H7 (cell line): ENCODE measurements around the gene CNTNAP2. TPM values are rescaled to one million over a fixed set of nuclear protein-coding genes. Genes with fewer than 3 reads are reported as not detected.

Experiments used
- DNase-seq: peaks from one replicate; pipeline ENCODE4 v3.0.0; 2012
- H3K27me3 ChIP-seq: 2 replicates; pipeline ENCODE4 v1.6.0; 2011; ENCODE audit warnings: mild to moderate bottlenecking, low read length; ENCODE audit not compliant: control insufficient read depth, insufficient read depth
- H3K36me3 ChIP-seq: replicated peaks from 2 replicates; pipeline ENCODE4 v1.5.1; 2011; ENCODE audit warnings: low read length; ENCODE audit not compliant: control insufficient read depth, insufficient read depth
- H3K4me3 ChIP-seq: 2 replicates; pipeline ENCODE4 v1.5.1; 2011; ENCODE audit warnings: low read depth, mild to moderate bottlenecking, control low read depth, low read length, moderate library complexity; ENCODE audit not compliant: insufficient read depth
- total RNA-seq: library from RNA; depleted of rRNA; stranded (reverse); fragments of >200 nt; shearing (Covaris generic); gene quantifications from 2 replicates; pipeline ENCODE4 v1.2.3, GENCODE V29; 2014

Gene CNTNAP2
- total RNA-seq, 1 experiment from 2014 or later: 109 TPM

DNA sequence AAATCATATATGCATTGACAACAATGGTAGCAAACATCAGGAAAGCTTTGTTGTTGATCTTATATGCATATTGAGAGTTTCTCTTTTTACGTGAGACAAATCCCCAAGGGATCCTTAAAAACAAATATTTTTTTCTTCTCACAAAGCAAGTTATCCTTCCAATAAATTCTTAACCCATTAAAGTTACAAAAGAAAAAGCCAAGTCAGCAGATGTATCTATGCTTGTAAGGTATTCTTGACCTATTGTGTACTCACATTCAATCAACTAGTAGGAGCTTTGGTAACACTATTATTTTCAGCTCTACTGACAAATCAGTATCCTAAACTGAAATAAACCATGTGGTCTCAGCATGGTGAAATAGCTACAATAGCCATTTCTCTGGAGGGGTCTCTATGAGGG lies 586.3 kb downstream of the CNTNAP2 start:
- H3K27me3 ChIP-seq: no peaks in the 10 kb centered on the region
- no peak for DNase-seq

DNA sequence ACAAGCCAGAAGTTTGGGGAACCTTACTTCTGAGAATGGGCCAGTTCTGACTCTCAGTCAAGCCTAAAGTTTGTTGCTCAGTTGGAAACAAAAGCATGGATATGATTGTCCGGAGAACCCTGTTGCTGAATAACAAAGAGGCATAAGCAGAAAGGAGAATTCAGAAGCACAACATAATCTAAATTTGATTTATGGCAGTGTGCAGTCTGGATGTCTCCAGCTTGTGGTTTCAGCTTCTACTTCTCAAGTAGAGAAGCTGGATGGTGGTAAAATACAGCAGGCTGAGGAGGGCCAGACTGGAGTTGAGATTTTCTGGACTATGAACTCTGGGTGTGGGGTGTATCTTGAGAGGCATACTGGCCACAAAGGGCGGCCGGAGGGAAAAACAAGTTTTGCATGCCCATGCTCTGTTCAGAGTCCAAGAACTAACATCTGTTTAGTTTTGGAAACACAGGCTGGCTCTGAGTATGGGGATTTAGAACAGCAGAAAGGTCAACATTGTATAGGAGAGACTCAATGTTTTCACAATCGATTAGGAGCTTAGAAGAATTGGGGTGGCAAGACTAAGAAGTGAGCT lies 592.9 kb downstream of the CNTNAP2 start:
- H3K27me3 ChIP-seq: no peaks in the 10 kb centered on the region
- no peak for DNase-seq
- no peaks in the 10 kb centered on the region for H3K36me3 ChIP-seq
- H3K4me3 ChIP-seq: no peak overlapping the region

More for the DNA sequence above, 586.3 kb downstream of the CNTNAP2 start:
- no peak overlapping the region for H3K4me3 ChIP-seq
- H3K36me3 ChIP-seq: no peaks in the 10 kb centered on the region

GRCh38 chr7:146713205-146713604 lies 596.6 kb downstream of the CNTNAP2 start:
- Histone ChIP-seq H3K27me3 (no peaks in the 10 kb centered on the region), H3K4me3 (no peak overlapping the region), H3K36me3 (no peaks in the 10 kb centered on the region)
- no peak for DNase-seq

DNA sequence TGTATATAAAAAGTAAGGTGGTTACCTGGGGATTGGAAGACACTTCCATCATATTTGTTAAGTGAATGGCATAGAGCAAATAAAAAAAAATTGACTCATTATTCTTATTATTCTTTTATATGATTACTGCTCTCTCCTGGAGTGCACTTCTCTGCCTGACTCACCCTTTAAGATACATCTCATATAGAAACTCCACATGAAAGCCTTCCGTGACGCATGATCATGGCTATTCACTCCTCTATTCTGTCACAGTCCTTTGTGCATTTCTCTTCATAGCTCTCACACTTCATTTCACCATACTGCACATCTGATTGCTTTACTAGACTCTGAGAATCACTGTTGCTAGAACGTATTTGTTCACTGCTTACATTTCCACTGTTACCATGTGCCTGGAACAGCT lies 597.3 kb downstream of the CNTNAP2 start:
- Histone ChIP-seq H3K4me3 (no peak overlapping the region), H3K36me3 (no peaks in the 10 kb centered on the region), H3K27me3 (no peaks in the 10 kb centered on the region)
- no peak for DNase-seq

DNA sequence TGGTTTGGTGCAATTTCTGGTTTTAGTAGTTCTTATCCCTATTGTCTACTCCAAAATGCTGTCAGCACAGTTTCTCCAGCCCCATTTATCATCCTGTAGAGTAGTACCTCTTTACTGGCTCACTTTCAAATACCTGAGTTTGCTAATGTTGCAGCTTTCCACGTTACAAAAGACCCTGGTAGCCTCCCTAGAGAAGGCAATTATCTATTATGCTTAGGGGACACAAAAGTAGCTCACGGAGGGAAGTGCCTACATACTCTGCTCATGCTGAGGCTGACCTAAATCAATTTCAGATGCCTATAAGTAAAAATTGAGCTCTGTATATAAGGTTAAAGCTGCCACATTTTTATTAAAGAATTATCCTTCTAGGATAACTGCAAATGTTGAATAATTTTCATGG lies 603.6 kb downstream of the CNTNAP2 start:
- Histone ChIP-seq H3K27me3 (no peaks in the 10 kb centered on the region), H3K4me3 (no peak overlapping the region), H3K36me3 (no peaks in the 10 kb centered on the region)
- DNase-seq: no peak

DNA sequence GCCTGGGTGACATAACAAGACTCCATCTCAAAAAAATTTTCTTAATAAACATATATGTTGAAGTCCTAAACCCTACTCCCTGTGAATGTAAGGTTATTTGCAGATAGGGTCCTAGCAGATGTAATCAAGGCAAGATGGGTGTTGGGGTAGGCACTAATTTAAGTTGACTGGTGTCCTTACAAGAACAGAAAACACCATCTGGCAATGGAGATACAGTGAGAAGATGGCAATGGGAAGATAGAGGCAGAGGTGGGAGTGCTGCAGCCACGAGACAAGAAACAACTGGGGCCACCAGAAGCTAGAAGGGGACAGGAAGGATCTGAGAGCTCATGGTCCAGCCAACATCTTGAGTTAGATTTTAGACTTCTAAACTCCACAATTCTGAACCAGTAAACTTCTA lies 606.4 kb downstream of the CNTNAP2 start:
- Histone ChIP-seq H3K4me3 (no peak overlapping the region), H3K27me3 (no peaks in the 10 kb centered on the region), H3K36me3 (no peaks in the 10 kb centered on the region)
- no peak for DNase-seq

- Histone ChIP-seq H3K4me3 (no peak overlapping the region), H3K27me3 (no peaks in the 10 kb centered on the region), H3K36me3 (no peaks in the 10 kb centered on the region)
- no peak for DNase-seq
These were observed 608.9 kb downstream of the CNTNAP2 start for GRCh38 chr7:146725520-146725919.

GRCh38 chr7:146728141-146728540 lies 611.5 kb downstream of the CNTNAP2 start:
- no peak for DNase-seq
- Histone ChIP-seq H3K4me3 (no peak overlapping the region), H3K27me3 (no peaks in the 10 kb centered on the region), H3K36me3 (no peaks in the 10 kb centered on the region)

DNA sequence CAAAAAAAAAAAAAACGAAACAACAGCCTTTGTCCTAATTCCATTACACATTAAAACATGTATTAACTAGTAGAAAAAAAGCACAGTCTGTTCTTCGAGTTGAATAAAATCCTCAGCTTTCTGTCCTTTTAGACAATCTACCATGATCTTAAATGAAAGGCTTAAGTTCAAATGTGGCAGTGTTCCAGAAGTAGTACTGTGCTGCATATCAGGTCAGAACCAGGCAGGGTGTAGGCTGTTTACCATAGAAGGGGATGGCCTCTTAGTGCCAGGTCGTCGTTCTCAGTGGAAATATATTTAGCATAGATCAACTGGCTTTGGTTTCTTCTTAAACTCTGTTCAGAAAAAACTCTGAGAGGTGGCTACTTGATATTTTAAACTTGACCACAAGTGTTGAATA lies 612.0 kb downstream of the CNTNAP2 start:
- DNase-seq: no peak
- Histone ChIP-seq H3K4me3 (no peak overlapping the region), H3K36me3 (no peaks in the 10 kb centered on the region), H3K27me3 (no peaks in the 10 kb centered on the region)

DNA sequence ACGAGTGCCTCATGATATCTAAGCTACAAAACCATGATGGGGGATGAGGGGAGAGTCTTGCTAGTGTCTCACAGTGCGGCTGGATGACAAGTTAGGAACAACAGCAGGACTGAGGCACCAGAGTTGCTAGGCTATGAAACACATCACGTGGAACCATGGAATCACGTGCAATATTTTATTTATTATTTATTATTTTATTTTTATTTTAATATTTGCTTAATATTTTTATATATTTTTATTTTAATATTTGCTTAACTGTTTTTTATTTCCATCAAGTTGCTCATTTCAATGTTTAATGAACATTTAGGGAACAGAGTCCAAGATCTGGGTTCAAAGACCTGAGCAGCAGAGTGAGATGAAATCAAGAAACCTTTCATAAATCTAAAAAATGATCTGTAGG lies 614.6 kb downstream of the CNTNAP2 start:
- Histone ChIP-seq H3K36me3 (no peaks in the 10 kb centered on the region), H3K4me3 (no peak overlapping the region), H3K27me3 (no peaks in the 10 kb centered on the region)
- DNase-seq: no peak

DNA sequence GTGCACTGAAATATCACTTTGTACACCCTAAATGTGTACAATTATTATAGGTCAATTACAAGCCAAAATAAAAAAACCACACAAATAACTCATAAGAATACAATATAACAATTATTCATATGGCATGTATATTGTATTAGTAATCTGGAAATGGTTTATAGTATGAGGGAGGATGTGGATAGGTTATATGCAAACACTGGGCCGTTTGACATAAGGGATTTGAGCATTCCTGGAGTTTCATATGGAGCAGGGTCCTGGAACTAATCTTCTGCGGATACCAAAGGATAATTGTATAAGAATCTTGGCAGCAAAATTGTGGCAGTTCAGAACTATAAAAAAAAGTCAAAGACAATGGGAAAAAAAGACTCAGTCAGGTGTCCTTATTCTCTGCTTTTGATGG lies 619.4 kb downstream of the CNTNAP2 start:
- no peak for DNase-seq
- H3K27me3 ChIP-seq: no peaks in the 10 kb centered on the region
- no peak overlapping the region for H3K4me3 ChIP-seq
- H3K36me3 ChIP-seq: no peaks in the 10 kb centered on the region

DNA sequence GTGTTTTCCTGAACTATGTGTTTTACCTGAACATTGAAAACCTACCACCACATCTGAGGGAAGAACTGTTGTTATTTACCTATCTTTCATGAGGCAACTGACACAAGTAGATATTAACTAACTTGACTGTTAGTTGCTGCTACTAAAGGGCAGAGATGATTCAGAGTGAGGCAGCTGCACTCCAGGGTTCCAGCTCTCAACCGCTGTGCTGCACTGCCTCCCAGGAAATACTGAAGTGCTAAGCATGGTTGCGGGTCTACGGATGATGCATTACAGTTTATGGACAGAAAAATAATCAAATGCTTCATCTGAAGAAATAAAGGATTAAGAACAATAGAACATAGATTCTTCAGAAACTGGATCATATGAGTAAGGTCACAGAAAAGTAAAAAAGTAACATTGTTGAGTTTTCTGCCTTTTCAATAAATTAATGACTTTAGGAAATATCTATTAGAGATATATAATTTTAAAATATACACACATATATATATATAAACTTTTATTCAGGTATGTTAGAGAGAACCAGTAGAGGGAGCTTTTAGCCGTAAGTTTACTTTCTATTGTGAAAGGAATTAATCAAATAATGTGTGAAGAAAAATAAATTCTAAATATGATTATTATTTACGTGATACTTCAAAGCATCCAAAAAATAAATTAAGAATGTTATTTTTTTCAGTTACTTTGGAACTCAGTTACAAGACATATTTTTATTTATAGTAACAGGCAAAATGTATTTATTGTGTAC lies 620.0 kb downstream of the CNTNAP2 start:
- Histone ChIP-seq H3K36me3 (no peaks in the 10 kb centered on the region), H3K27me3 (no peaks in the 10 kb centered on the region), H3K4me3 (no peak overlapping the region)
- peak; percentile 1 for DNase-seq

DNA sequence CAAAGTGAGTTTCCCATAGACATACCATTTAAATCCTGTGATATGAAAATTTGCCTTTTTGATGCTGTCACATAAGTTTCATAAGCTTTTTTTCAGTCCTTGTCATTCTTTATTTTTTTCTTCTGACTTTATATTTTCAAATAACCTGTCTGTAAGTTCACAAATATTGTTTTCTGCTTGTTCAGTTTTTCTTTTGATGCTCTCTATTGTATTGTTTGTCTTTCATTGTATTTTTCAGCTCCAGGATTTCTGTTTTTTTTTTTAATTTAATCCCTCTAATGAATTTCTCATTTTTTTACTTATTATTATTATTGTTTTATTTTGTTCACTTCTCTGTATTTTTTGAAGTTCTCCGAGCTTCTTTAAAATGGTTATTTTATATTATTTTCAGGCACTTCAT lies 623.4 kb downstream of the CNTNAP2 start:
- Histone ChIP-seq H3K4me3 (no peak overlapping the region), H3K36me3 (no peaks in the 10 kb centered on the region), H3K27me3 (no peaks in the 10 kb centered on the region)
- DNase-seq: no peak

- no peaks in the 10 kb centered on the region for H3K27me3 ChIP-seq
- no peak for DNase-seq
- no peaks in the 10 kb centered on the region for H3K36me3 ChIP-seq
- H3K4me3 ChIP-seq: no peak overlapping the region
These were observed 625.3 kb downstream of the CNTNAP2 start for GRCh38 chr7:146741911-146742310.

- H3K27me3 ChIP-seq: no peaks in the 10 kb centered on the region
- no peak overlapping the region for H3K4me3 ChIP-seq
- no peaks in the 10 kb centered on the region for H3K36me3 ChIP-seq
- DNase-seq: no peak
These were observed 637.8 kb downstream of the CNTNAP2 start for GRCh38 chr7:146754385-146754784.
